C4-2B (cell line): Measurements from ENCODE around the gene NFATC4.

Source experiments
- H3K27ac ChIP-seq: fragments of 450-650 bp; 2 replicates; pipeline ENCODE4 v1.5.1; 2017
- CTCF ChIP-seq: fragments of 450-650 bp; conservative IDR thresholded peaks from 2 replicates; pipeline ENCODE4 v1.5.1; 2017; ENCODE audit warnings: mild to moderate bottlenecking
- ZFX ChIP-seq: fragments of 450-650 bp; IDR thresholded peaks from 2 replicates; pipeline ENCODE4 v1.6.1; 2017

The NFATC4 gene

GRCh38 chr14:24340606-24341005, 27.4 kb upstream of the NFATC4 start:
- TF ChIP-seq ZFX (no peak), CTCF (no peak)
- no peak overlapping the region for H3K27ac ChIP-seq

GRCh38 chr14:24342889-24343288, 25.1 kb upstream of the NFATC4 start:
- no peak overlapping the region for H3K27ac ChIP-seq
- TF ChIP-seq ZFX: no peak
- no peak for TF ChIP-seq CTCF

GRCh38 chr14:24343795-24344660, 24.0 kb upstream of the NFATC4 start:
- no peak overlapping the region for H3K27ac ChIP-seq
- TF ChIP-seq ZFX (no peak), CTCF (no peak)

GRCh38 chr14:24347134-24347533, 20.9 kb upstream of the NFATC4 start:
- TF ChIP-seq CTCF: no peak
- TF ChIP-seq ZFX: no peak
- no peak overlapping the region for H3K27ac ChIP-seq

- TF ChIP-seq ZFX (no peak), CTCF (no peak)
- no peak overlapping the region for H3K27ac ChIP-seq
These were observed 19.8 kb upstream of the NFATC4 start for GRCh38 chr14:24348186-24348585.

- TF ChIP-seq CTCF (no peak), ZFX (no peak)
- no peak overlapping the region for H3K27ac ChIP-seq
These were observed 18.2 kb upstream of the NFATC4 start for GRCh38 chr14:24349742-24350141.

- H3K27ac ChIP-seq: no peak overlapping the region
- TF ChIP-seq ZFX (no peak), CTCF (no peak)
These were observed 16.5 kb upstream of the NFATC4 start for GRCh38 chr14:24351517-24351916.
